ENCODE data around the gene SH3BP5L. TPM values are rescaled to one million over a fixed set of nuclear protein-coding genes. Genes with fewer than 3 reads are reported as not detected.
A peak's percentile ranks its signal among the peaks of the same experiment; 100 is the strongest.

Gene SH3BP5L
- total RNA-seq, 6 experiments from 2014 or later, result 29.8 to 42.1 (median 32.2) TPM

DNA sequence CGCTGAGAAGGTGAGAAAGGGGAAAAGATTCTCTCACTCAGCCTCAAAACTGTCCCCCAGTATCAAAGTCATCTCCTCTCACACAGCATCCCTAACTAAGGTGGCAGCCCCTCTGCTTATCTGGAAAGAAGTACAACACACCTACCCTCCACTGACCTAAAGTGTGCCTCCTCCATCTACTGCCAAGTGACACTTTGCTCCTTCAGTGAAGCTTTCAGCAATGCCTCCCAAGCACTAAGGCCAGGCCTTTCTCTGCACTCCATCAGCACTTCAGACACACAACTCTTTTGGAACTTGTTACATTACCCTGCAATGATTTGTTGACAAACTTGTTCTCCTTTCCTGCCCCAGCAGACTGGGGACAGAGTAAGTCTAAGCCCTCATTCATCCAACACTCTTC, 1.4 kb downstream of the SH3BP5L start:
- no peaks in the 10 kb centered on the region; the same call in 1 of the 2 replicates for H3K27me3 Mint-ChIP-seq (ENCODE audit: insufficient read depth)
- no peak for DNase-seq
- no peaks in the 10 kb centered on the region for H3K9me3 Mint-ChIP-seq
- H3K4me3 Mint-ChIP-seq, result peak overlapping the region; percentile 94
- H3K36me3 Mint-ChIP-seq (ENCODE audit: low read depth), result peaks cover 45% of the 10 kb centered on the region
- H3K27ac Mint-ChIP-seq, result peak overlapping the region; percentile 98
- TF ChIP-seq, protein P1, sequence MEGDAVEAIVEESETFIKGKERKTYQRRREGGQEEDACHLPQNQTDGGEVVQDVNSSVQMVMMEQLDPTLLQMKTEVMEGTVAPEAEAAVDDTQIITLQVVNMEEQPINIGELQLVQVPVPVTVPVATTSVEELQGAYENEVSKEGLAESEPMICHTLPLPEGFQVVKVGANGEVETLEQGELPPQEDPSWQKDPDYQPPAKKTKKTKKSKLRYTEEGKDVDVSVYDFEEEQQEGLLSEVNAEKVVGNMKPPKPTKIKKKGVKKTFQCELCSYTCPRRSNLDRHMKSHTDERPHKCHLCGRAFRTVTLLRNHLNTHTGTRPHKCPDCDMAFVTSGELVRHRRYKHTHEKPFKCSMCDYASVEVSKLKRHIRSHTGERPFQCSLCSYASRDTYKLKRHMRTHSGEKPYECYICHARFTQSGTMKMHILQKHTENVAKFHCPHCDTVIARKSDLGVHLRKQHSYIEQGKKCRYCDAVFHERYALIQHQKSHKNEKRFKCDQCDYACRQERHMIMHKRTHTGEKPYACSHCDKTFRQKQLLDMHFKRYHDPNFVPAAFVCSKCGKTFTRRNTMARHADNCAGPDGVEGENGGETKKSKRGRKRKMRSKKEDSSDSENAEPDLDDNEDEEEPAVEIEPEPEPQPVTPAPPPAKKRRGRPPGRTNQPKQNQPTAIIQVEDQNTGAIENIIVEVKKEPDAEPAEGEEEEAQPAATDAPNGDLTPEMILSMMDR (IDR thresholded peaks at IDR 0.05), result no peak
- H3K4me1 Mint-ChIP-seq (ENCODE audit: low read depth), result peaks cover 86% of the 10 kb centered on the region

DNA sequence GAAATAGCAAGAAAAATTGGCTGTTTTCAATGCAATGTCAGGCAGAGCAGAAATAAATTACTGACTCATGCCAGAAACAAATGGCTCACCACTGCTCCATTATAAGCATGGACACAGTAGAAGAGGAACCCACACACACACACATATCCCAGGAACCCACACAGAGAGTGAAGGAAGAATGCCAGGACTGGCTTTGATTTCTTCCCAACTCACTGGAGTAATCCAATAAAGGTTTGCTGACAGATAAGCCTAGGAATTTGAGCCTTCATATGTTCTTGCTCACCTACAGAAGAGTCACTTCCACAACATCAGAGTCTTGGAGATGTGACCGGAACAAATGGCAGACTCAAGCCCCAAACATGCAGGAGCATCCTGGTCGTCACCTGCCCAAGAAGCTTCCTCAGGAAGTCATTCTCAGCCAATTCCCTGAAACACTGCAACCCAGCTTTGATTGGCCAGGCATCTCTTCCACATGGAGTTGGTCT, 2.2 kb downstream of the SH3BP5L start:
- Mint-ChIP-seq H3K9me3 (no peaks in the 10 kb centered on the region), H3K27me3 (ENCODE audit: insufficient read depth) (no peaks in the 10 kb centered on the region; the same call in 1 of the 2 replicates), H3K27ac (peak overlapping the region; percentile 98), H3K4me3 (peak overlapping the region; percentile 94), H3K36me3 (ENCODE audit: low read depth) (peaks cover 52% of the 10 kb centered on the region), H3K4me1 (ENCODE audit: low read depth) (peaks cover 85% of the 10 kb centered on the region)
- DNase-seq, result peak; percentile 95
- TF ChIP-seq, protein P1 (IDR thresholded peaks at IDR 0.05), result no peak

DNA sequence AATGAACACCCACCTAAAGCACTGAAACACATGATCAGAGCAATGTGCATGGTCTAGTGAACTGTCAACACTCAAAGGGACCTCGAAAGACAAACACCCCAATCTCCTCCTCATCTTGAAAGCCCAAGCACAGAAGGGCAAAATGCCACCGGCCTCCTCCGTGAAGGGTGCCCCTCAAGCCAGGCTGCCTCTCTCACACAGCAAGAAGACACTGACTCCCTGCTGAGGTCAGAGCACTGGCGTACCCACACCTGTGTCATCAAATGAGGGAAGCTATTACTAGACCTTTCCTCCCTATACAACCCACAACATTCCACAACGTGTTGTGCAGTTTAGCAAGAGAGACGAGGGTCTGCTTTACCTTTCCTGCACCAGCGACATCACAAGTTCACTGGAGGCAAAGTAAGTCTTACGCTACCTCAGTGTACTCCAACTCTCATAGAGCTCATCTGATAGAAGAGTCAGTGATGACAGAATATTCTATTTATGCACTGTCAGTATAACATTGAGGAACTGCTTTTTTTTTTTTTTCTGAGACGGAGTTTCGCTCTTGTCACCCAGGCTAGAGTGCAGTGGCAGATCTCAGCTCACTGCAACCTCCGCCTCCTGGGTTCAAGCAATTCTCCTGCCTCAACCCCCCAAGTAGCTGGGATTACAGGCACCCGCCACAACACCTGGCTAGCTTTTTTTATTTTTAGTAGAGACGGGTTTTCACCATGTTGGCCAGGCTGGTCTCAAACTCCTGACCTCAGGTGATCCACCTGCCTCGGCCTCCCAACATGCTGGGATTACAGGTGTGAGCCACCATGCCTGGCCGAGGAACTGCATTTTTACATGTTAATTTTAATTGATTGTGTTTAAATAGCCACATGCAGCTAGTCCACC, 3.3 kb downstream of the SH3BP5L start:
- Mint-ChIP-seq H3K4me3 (peak overlapping the region; percentile 94), H3K9me3 (no peaks in the 10 kb centered on the region), H3K36me3 (ENCODE audit: low read depth) (peaks cover 52% of the 10 kb centered on the region), H3K27me3 (ENCODE audit: insufficient read depth) (no peaks in the 10 kb centered on the region; the same call in 1 of the 2 replicates), H3K27ac (peak overlapping the region; percentile 98), H3K4me1 (ENCODE audit: low read depth) (peaks cover 73% of the 10 kb centered on the region)
- DNase-seq, result no peak
- TF ChIP-seq, protein P1 (IDR thresholded peaks at IDR 0.05), result no peak

DNA sequence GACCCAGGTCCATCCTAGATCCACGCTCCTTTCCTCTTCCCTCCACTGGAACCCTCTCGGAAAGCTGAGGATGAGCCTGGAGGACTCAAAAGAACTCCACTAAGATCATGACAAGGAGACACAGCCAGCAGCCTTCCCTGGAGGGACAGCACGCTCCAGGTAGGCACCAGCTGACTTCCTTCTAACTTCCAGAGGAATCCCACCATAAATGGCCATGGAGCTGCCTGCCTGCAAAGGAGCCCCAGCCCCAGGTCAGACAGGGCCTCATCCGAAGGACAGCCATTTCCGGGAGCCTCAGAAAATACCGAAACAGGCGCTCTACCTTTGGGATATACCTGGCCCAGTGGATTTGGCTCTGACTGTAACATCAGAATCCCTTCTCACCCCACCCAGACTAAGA, 4.1 kb downstream of the SH3BP5L start:
- Mint-ChIP-seq H3K27me3 (ENCODE audit: insufficient read depth) (no peaks in the 10 kb centered on the region; the same call in 1 of the 2 replicates), H3K4me1 (ENCODE audit: low read depth) (peaks cover 66% of the 10 kb centered on the region), H3K4me3 (peak overlapping the region; percentile 94), H3K36me3 (ENCODE audit: low read depth) (peaks cover 52% of the 10 kb centered on the region), H3K9me3 (no peaks in the 10 kb centered on the region), H3K27ac (peak overlapping the region; percentile 98)
- DNase-seq, result no peak
- TF ChIP-seq, protein P1 (IDR thresholded peaks at IDR 0.05), result no peak

DNA sequence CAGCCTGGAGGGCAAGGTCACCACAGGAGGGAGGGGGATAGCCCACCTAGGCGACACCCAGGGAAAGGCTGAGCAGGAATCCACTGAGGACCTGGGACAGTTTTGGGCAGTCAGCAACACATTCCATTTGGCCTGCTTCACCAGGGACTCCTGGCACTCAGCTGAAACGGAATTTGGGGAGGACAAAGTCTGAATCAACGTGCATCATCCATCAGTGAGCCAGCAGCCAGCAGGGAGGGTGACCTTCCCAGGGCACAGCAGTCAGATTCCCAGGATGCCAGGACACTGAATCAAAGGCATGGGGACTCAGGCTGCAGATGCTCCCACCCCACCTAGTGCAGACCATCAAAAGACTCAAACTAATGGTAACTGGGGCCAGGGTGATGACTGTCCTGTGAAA, 4.6 kb downstream of the SH3BP5L start:
- H3K27me3 Mint-ChIP-seq (ENCODE audit: insufficient read depth), result no peaks in the 10 kb centered on the region; the same call in 1 of the 2 replicates
- TF ChIP-seq, protein P1 (IDR thresholded peaks at IDR 0.05), result no peak
- peaks cover 63% of the 10 kb centered on the region for H3K4me1 Mint-ChIP-seq (ENCODE audit: low read depth)
- peak; percentile 92 for DNase-seq
- H3K4me3 Mint-ChIP-seq, result peak overlapping the region; percentile 94
- no peaks in the 10 kb centered on the region for H3K9me3 Mint-ChIP-seq
- peak overlapping the region; percentile 98 for H3K27ac Mint-ChIP-seq
- peaks cover 53% of the 10 kb centered on the region for H3K36me3 Mint-ChIP-seq (ENCODE audit: low read depth)

Data from HFFc6 (cell line).